Motor neuron (in vitro differentiated cells): ENCODE results near the gene MRPL52. TPM values are rescaled to one million over a fixed set of nuclear protein-coding genes. Genes with fewer than 3 reads are reported as not detected.
A peak's percentile ranks its signal among the peaks of the same experiment; 100 is the strongest.
"Not testable (repeated sequence)": the region's sequence is repeated elsewhere in the genome, so short reads cannot be mapped to it uniquely, and the experiment has no call there.

Source experiments
- ATAC-seq, 8 experiments: fragments of 200-7000 bp; cut with Tn5 transposase; replicated peaks in 6 of 8; 2 replicates each; pipeline ENCODE4 v1.8.0; 2021; ENCODE audit warnings: mild to moderate bottlenecking in 8 of 8, moderate library complexity in 8 of 8
- H3K27ac ChIP-seq, 2 donors: fragments of 250-450 bp; sonication (Bioruptor Pico); 2 replicates each; pipeline ENCODE4 v1.9.0; 2021; ENCODE audit warnings: antibody characterized with exemption in 2 of 2, mild to moderate bottlenecking in 2 of 2, moderate library complexity in 1 of 2
- H3K4me1 ChIP-seq, 2 donors: fragments of 250-450 bp; sonication (Bioruptor Pico); replicated peaks in 1 of 2; 2 replicates each; pipeline ENCODE4 v1.6.1; 2021; ENCODE audit warnings: antibody characterized with exemption in 2 of 2, mild to moderate bottlenecking in 2 of 2, moderate library complexity in 1 of 2
- H3K4me3 ChIP-seq, 5 donors: fragments of 250-450 bp; sonication (Bioruptor Pico); 2 replicates each; pipeline ENCODE4 v1.9.0; 2021; ENCODE audit warnings: antibody characterized with exemption in 5 of 5, mild to moderate bottlenecking in 5 of 5, moderate library complexity in 4 of 5
- WGBS, 10 experiments: fragments of 450-650 bp; shearing (Covaris generic); methylation state at CpG; one replicate each; pipeline ENCODE4 v1.0.0; 2022; 5-methylcytosine and 5-hydroxymethylcytosine counted together
- in situ Hi-C, 9 experiments: fragments of 400-800 bp; cut with MboI; loops; one replicate each; pipeline ENCODE4 v1.15.0; 2021; ENCODE audit warnings: low sequenced_read_pairs in 9 of 9, low pct_unique_long_range_greater_than_20kb in 2 of 9; ENCODE audit not compliant: unreplicated experiment in 9 of 9
- total RNA-seq, 8 experiments: library from RNA; unstranded; fragments of 300-600 nt; gene quantifications; 2 replicates each; pipeline versions ENCODE4 v1.2.3 to v1.2.4, GENCODE V29; 2022

Gene MRPL52
- total RNA-seq, 8 experiments from 2014 or later, result 60.7 to 112 (median 87.1) TPM

DNA sequence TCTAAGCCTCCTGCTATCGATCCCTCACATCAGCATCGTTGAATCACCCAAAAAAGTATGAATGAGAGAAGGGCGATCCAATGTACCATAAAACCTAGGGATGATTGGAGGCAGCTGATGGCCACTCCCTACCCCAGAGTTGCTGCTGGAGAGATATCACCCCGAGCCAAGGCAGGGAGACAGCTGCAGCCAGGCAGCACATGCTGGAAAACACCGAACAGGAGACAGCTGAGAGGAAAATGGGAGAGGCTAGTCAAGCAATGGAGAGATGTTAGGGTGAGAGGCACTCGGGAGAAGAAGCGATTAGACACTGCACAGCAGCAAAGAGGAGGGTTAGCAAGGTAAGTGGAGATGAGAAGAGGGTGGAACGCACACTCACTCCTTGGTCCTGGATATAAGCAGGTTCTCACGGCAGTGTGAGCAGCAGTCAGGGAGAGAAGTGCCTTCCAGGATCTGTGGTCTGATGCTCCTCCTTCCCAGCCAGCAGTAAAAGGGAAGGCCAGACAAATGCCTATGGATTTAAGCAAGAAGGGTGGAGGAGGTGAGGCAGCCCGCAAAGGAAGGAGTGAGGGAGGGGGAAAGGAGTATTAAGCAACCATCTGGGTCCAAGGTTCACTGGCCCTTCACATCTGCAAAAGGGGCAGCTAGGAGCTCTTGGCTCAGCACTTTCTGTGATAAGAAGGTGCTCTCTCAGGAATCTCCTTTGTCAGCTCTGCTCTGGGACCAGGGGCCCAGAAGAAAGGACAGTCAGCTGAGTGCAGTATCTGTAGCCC is 14.6 kb upstream of the MRPL52 start, which contains the start of gene SLC7A7:
Gene SLC7A7 (minus strand): TSS at position 495 of the 773 bp plus-strand sequence. CDS start 2,037 bp downstream, outside the sequence.
- in situ Hi-C loops, result no loop called here
- 7 to 90% (median 56%) methylated on average over 2 to 7 of the region's 10 CpGs; no CpG with 5 or more reads in 1 of the 10 experiments for WGBS, 10 experiments
- H3K4me3 ChIP-seq, result no peak within 1 kb of the TSS
- H3K27ac ChIP-seq, result no peak within 1 kb of the TSS
- peak in 3 of 8 experiments; percentile 44 to 66 (median 64) for ATAC-seq
- H3K4me1 ChIP-seq, result no peaks in the 10 kb centered on the region

DNA sequence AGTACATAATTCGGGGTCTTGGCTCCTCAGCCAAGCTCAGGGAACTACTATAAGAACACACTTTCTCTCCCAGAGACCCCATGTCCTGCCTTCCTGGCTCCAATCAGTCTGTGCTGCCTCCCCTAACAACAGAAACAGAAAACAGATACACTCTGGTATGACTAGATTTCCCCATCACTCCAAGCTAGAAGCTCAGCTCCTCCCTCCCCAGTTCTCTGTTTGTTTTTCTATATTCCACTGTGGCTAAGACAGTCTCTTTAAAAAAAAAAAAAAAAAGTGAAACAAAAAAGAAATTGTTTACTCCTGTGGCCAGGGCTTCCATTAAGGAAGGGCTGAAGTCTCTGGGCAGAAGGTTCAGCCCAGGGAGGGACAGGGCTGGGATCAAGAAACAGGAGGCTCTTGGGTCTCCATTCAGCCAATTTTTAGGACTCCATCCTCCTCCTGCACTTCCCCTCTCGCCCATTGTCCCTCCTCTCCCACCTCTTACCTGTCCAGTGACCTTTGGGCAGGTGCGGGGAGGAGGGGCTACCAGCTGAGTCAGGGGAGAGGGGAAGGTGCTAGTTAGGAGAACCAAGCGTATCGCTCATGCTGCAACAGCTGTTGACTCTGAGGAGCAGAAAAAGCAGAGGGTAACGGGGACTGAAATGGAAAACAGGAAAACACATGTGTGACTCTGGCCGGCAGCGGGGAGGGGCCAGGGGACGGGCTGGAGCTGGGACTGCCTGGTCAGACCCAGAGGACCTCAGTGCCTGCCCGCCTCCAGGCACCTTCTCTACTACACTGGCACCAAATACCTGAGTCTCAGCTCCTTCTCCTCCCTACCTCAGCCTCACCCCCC is 10.3 kb upstream of the MRPL52 start:
- no peak overlapping the region for H3K4me3 ChIP-seq
- H3K4me1 ChIP-seq, result peaks cover 6 to 12% of the 10 kb centered on the region in 2 donors
- in situ Hi-C loops, result no loop called here
- WGBS, 10 experiments, result 10 to 71% (median 47%) methylated on average over 1 to 6 of the region's 10 CpGs; no CpG with 5 or more reads in 4 of the 10 experiments
- H3K27ac ChIP-seq, result no peak overlapping the region
- ATAC-seq, result peak in 4 of 8 experiments; percentile 7 to 60 (median 10)

DNA sequence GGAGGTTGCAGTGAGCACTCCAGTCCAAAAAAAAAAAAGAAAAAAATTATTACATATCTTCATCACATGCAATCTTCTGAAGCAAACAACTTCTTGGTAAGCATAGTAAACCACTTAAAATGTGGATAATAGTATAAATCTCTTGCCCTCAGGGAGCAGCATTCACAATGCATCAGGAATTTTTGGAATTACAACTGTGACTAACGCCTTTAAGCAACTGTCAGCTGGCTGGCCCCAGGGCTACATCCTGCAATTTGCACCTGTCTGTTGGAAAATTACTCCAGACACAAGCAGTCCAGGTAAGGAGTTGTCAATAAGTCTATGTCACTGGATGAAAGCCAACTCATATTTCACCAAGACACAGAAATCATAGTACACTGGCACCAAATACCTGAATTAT is 9.0 kb upstream of the MRPL52 start:
- Histone ChIP-seq H3K27ac (no peak overlapping the region), H3K4me1 (peaks cover 6 to 12% of the 10 kb centered on the region in 2 donors), H3K4me3 (no peak overlapping the region)
- in situ Hi-C loops, result no loop called here
- no peak for ATAC-seq
- WGBS, 10 experiments, result 20 to 100% (median 100%) methylated on average over 1 of the region's 1 CpG; no CpG with 5 or more reads in 5 of the 10 experiments

DNA sequence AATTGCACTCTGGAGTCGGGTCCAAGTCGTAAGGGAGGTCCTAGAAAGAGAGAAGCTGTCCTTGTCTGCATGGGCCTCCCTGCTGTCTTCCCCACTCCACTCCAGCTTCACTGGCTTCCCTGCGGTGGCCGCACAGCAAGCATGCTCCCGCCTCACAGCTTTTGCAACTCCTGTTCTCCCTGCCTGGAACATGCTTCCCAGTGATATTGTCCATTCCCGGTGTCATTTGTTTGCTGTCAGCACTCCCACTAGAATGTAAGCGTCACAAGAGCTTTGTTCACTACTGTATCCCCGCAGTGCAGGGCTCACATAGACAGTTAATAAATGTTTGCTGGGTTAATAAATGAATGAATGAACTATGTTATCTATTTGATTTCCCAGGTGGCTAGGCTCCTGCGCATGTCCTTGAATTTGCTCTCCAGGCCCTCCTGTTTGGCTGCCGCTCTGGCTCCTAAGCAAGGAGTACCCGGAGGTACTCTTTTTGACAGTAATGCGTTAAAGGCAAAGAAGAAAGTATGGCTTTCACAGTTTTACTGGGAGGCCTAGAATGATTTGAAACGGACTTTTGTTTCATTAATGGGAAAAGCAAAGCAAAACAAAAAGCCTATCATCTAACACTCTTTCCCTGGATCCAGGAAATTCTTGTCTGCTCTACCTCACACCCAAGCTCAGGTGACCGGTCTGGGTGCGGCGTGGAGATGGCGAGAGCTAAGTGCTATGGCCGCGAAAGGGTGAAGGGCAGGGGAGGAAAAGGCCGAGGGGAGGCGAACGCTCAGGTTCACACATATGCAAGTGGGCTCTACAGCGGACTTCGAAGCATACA is 8.3 kb upstream of the MRPL52 start:
- Histone ChIP-seq H3K4me1 (peaks cover 6 to 12% of the 10 kb centered on the region in 2 donors), H3K27ac (no peak overlapping the region), H3K4me3 (no peak overlapping the region)
- 40 to 95% (median 71%) methylated on average over 1 to 22 of the region's 24 CpGs for WGBS, 10 experiments
- peak in 5 of 8 experiments; percentile 17 to 58 (median 39) for ATAC-seq
- in situ Hi-C loops, result no loop called here

DNA sequence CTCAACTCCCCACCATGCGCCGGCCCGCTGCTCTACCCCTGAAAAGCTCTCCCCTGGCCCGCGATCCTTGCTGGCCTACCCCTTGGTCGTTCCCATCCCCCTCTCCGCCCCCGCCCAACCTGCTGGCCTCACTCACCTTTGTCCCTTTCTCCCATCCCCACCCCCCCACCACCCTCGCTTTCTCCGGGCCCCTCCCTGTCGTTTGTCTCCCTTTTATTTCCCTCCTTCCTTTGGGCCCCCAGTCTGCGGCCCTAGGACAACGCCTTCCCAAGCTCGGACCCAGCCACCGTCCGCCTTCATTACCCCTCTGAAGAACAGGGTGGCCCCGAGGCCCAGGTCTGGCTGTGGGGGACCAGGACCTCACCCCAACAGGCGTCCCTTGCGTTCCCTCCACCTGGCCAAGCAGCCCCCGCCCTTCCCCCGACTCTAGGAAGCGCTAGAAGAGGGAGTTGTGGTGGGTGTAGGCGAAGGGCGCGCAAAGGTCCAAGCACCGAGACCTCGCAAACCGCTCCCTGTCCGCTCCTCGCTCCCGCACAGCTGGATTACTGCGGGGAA is 7.6 kb upstream of the MRPL52 start:
- Histone ChIP-seq H3K27ac (no peak overlapping the region), H3K4me1 (peaks cover 6 to 12% of the 10 kb centered on the region in 2 donors), H3K4me3 (no peak overlapping the region)
- no peak for ATAC-seq
- in situ Hi-C loops, result no loop called here
- WGBS, 10 experiments, result 65 to 83% (median 76%) methylated on average over 2 to 9 of the region's 32 CpGs; no CpG with 5 or more reads in 7 of the 10 experiments

DNA sequence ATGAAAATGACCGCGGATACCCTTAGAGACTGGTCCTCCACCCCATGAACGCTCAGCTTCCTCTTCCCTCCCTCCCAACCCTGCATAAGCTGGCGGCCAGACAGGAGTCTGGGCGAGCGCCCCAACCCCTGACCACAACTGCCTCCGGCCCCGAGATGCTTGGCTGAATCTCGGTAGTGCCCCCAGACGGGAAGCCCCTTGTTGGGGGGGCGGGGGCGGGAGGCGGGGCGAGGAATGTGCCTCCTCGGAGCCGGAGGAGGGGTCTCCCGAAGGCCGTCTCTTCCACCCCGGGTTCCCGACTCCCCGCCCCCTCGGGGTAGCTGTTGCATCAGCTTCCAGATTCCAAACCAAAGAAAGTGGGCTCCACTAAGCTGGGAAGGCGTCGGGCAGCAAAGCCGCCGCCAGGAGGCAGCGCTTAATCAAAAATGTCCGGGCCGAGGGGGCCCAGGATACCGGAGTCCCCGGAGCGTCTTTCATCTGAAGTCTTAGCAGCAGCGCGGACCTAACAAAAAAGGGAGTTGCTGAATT is 7.1 kb upstream of the MRPL52 start:
- 0 to 40% (median 3%) methylated on average over 1 to 8 of the region's 34 CpGs; no CpG with 5 or more reads in 5 of the 10 experiments for WGBS, 10 experiments
- peak; percentile 72 to 94 (median 82) for ATAC-seq
- in situ Hi-C loops, result no loop called here
- Histone ChIP-seq H3K4me3 (peak overlapping the region in 3 of 5 donors; percentile 1 to 20 (median 15)), H3K4me1 (peaks cover 6 to 12% of the 10 kb centered on the region in 2 donors), H3K27ac (no peak overlapping the region)

DNA sequence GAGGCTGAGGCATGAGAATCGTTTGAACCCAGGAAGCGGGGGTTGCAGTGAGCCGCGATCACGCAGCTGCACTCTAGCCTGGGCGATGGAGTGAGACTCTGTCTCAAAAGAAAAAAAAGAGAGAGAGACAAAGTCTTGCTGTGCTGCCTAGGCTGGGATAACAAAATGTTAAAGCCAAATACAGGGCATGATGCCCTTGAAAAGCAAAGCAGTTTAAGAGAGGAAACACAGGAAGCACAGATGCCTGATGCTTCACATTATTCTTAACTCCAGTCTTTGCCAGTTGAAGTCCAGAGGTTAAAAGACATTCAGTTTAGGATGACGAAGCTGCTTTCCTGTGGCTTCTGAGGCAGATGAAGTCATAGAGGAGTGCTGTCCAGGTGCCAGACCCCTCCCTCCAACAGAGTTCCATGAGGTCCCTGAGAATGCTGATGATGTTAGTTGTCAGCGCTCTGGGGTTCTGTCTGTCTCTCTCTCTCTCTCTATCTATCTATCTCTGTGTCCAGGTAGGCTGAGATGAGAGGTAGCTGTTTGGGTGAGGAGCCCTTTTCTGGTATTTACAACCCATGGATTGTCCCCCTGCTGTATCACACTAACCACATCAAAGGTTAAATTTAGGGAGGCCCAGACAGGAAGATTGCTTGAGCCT is 4.9 kb upstream of the MRPL52 start:
- in situ Hi-C loops, result loop anchor here in 2 of 9 experiments (25.0 kb wide), 2 partner anchors 263 to 438 kb away; no protein-coding TSS in a partner anchor
- ATAC-seq, result peak in 2 of 8 experiments; percentile 15 to 18
- WGBS, 10 experiments, result 29 to 100% (median 74%) methylated on average over 1 to 8 of the region's 8 CpGs; no CpG with 5 or more reads in 1 of the 10 experiments
- H3K4me3 ChIP-seq, result no peak overlapping the region
- no peak overlapping the region for H3K27ac ChIP-seq
- H3K4me1 ChIP-seq, result peaks cover 9 to 12% of the 10 kb centered on the region in 2 donors

DNA sequence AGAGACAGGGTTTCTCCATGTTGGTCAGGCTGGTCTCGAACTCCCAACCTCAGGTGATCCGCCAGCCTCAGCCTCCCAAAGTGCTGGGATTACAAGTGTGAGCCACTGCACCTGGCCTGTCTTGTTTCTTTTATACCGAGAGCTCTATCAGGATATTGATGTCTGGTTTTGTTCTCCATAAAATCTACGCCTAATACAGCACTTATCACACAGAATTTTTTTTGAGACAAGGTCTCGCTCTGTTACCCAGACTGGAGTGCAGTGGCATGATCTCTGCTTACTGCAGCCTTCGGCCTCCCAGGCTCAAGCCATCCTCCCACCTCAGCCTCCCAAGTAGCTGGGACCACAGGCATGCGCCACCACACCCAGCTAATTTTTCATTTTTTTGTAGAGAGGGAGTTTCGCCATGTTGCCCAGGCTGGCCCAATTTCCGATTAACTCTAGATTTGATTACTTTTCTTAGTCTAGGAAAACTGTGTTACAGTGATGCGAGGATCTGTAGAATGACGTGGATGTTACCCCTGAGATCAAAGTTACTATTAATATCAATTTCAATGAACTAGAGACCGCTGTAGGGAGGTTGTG is 519 bp upstream of the MRPL52 start:
- WGBS, 10 experiments, result 0 to 100% (median 75%) methylated on average over 1 to 10 of the region's 12 CpGs; no CpG with 5 or more reads in 1 of the 10 experiments
- ATAC-seq, H3K4me1 ChIP-seq: not testable (repeated sequence)
- Histone ChIP-seq H3K4me3 (peak overlapping the region; percentile 64 to 98 (median 93)), H3K27ac (peak overlapping the region; percentile 50 to 75)
- in situ Hi-C loops, result loop anchor here in 2 of 9 experiments (25.0 kb wide), 2 partner anchors 267 to 442 kb away; no protein-coding TSS in a partner anchor

DNA sequence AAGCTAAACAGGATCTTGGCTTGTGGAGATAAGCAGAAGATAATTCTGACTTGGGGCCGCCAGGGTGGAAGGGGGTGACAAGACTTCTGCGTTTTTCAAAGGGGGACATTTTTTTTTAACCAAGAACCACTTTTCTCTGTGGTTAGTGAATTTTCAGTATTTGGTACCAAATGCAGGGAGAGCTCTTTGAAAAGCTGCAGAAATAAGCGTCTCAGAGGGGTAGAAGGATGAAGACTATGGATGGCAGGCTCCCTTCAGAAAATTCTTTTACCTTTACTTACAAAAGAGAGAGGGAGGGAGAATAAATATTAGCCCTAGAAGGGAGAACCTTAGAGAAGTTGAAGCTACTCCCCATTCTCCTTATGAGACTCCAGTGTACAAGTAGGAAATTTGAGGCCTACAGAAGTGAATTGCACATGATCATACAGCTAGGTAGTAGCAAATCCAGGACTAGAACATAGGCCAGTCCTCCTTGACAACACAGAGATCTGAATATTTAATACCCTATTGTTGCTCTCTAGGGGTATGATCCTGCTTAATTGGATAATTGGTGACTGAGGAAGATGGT is 840 bp downstream of the MRPL52 start:
- ATAC-seq, result no peak
- Histone ChIP-seq H3K4me1 (peaks cover 6 to 8% of the 10 kb centered on the region in 2 donors), H3K4me3 (peak overlapping the region; percentile 64 to 98 (median 93)), H3K27ac (peak overlapping the region in 1 of 2 donors; percentile 72)
- in situ Hi-C loops, result loop anchor here in 2 of 9 experiments (25.0 kb wide), 2 partner anchors 268 to 443 kb away; no protein-coding TSS in a partner anchor
- WGBS, 10 experiments, result 0 to 51% (median 42%) methylated on average over 1 to 3 of the region's 3 CpGs; no CpG with 5 or more reads in 2 of the 10 experiments

DNA sequence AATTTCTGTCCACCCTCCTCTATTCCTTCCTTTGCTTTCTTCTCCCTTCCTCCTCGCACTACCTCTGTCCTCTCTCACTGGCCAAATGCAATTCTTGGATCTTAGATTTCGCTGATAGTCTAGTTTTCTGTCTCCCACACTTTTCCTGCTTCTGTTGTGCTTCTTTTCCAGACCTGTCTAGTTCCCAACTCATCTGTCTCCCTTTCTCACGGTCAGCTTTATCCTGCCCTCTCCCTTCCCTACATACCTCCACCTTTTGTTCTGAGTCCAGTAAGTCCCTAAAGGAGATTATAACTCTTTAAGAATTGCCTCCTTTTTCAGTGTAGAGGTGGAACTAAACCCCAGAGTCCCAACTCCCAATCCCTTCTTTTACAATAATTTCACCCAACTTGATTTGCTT is 5.8 kb downstream of the MRPL52 start:
- Histone ChIP-seq H3K4me1 (peaks cover 3 to 6% of the 10 kb centered on the region in 2 donors), H3K27ac (no peak overlapping the region), H3K4me3 (no peak overlapping the region)
- 50 to 92% (median 77%) methylated on average over 1 to 3 of the region's 3 CpGs for whole genome bisulfite sequencing, 10 experiments
- in situ Hi-C loops, result loop anchor here in 2 of 9 experiments (25.0 kb wide), 2 partner anchors 273 to 448 kb away; no protein-coding TSS in a partner anchor
- no peak for ATAC-seq
